Body of pancreas (tissue), 4 donors: ENCODE data around the gene GIPC1.

Source experiments
- POLR2A ChIP-seq, 3 donors: fragments of 450-650 bp; IDR thresholded peaks; one replicate each; pipeline ENCODE4 v1.6.1; 2016; ENCODE audit warnings: antibody characterized with exemption in 3 of 3, mild to moderate bottlenecking in 2 of 3
- TF ChIP-seq, protein P1 (sequence below), 7 experiments: fragments of 450-650 bp in 4 of 7; fragments of 200-600 bp in 3 of 7; sonication (generic) in 3 of 7; IDR thresholded peaks; one replicate each; pipeline ENCODE4 v1.5.1; 2016 to 2019; ENCODE audit warnings: antibody characterized with exemption in 7 of 7

DNA sequence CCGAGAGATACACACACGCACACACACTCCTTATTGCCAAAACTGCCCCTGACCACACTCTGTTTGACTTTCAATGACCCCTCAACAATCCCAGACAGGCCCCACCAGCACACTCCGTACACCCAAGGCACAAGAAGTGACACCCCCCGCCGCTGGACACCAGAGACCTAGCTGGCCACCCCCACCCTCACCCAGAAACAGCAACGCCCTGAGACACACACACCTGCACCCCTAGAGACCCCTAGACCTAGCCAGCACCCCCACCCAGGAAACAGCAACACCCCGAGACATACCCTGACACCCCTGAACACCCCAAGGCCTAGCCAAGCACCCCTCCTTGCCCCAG lies 19.6 kb downstream of the GIPC1 start:
- TF ChIP-seq, protein P1, sequence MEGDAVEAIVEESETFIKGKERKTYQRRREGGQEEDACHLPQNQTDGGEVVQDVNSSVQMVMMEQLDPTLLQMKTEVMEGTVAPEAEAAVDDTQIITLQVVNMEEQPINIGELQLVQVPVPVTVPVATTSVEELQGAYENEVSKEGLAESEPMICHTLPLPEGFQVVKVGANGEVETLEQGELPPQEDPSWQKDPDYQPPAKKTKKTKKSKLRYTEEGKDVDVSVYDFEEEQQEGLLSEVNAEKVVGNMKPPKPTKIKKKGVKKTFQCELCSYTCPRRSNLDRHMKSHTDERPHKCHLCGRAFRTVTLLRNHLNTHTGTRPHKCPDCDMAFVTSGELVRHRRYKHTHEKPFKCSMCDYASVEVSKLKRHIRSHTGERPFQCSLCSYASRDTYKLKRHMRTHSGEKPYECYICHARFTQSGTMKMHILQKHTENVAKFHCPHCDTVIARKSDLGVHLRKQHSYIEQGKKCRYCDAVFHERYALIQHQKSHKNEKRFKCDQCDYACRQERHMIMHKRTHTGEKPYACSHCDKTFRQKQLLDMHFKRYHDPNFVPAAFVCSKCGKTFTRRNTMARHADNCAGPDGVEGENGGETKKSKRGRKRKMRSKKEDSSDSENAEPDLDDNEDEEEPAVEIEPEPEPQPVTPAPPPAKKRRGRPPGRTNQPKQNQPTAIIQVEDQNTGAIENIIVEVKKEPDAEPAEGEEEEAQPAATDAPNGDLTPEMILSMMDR (IDR thresholded peaks at IDR 0.05), result no peak
- no peak for TF ChIP-seq POLR2A (IDR thresholded peaks at IDR 0.05)
